Activated CD8-positive, alpha-beta memory T cell treated with anti-CD3 and anti-CD28 coated beads, Interleukin-2, amount 50 U/mL, for 24 hours (primary cell): ENCODE measurements around the gene CPPED1.
"Not testable (repeated sequence)": the region's sequence is repeated elsewhere in the genome, so short reads cannot be mapped to it uniquely, and the experiment has no call there.

Experiments
- DNase-seq: peaks from one replicate; pipeline ENCODE4 v3.0.0-alpha.2; 2020; ENCODE audit errors: extremely low read depth

The CPPED1 gene

GRCh38 chr16:12802048-12802447 is 1.6 kb downstream of the CPPED1 start:
- DNase-seq, result no peak

- no peak for DNase-seq
Measured at GRCh38 chr16:12801511-12802042, 2.1 kb downstream of the CPPED1 start.

- DNase-seq, result no peak
Measured at GRCh38 chr16:12800817-12801216, 2.9 kb downstream of the CPPED1 start.

GRCh38 chr16:12799996-12800395 is 3.7 kb downstream of the CPPED1 start:
- not testable (repeated sequence) for DNase-seq

GRCh38 chr16:12798846-12799245 is 4.8 kb downstream of the CPPED1 start:
- DNase-seq, result no peak

- no peak for DNase-seq
Measured at GRCh38 chr16:12798171-12798570, 5.5 kb downstream of the CPPED1 start.

GRCh38 chr16:12796498-12796897 is 7.2 kb downstream of the CPPED1 start:
- no peak for DNase-seq

- DNase-seq, result no peak
Measured at GRCh38 chr16:12794486-12795387, 8.9 kb downstream of the CPPED1 start.

- DNase-seq, result no peak
Measured at GRCh38 chr16:12793865-12794240, 9.8 kb downstream of the CPPED1 start.

- no peak for DNase-seq
Measured at GRCh38 chr16:12793120-12793864, 10.4 kb downstream of the CPPED1 start.

GRCh38 chr16:12792528-12792927 is 11.2 kb downstream of the CPPED1 start:
- DNase-seq, result not testable (repeated sequence)

- DNase-seq, result no peak
Measured at GRCh38 chr16:12791340-12791739, 12.3 kb downstream of the CPPED1 start.

- no peak for DNase-seq
Measured at GRCh38 chr16:12788758-12789157, 14.9 kb downstream of the CPPED1 start.

GRCh38 chr16:12786081-12786480 is 17.6 kb downstream of the CPPED1 start:
- no peak for DNase-seq

- no peak for DNase-seq
Measured at GRCh38 chr16:12784076-12784475, 19.6 kb downstream of the CPPED1 start.

GRCh38 chr16:12781777-12782176 is 21.9 kb downstream of the CPPED1 start:
- no peak for DNase-seq

GRCh38 chr16:12780467-12780866 is 23.2 kb downstream of the CPPED1 start:
- no peak for DNase-seq

GRCh38 chr16:12778726-12779125 is 25.0 kb downstream of the CPPED1 start:
- DNase-seq, result no peak

GRCh38 chr16:12775656-12776236 is 27.9 kb downstream of the CPPED1 start:
- DNase-seq, result no peak

GRCh38 chr16:12773221-12773620 is 30.5 kb downstream of the CPPED1 start:
- DNase-seq, result no peak

GRCh38 chr16:12771341-12771798 is 32.3 kb downstream of the CPPED1 start:
- no peak for DNase-seq

- no peak for DNase-seq
Measured at GRCh38 chr16:12769525-12769924, 34.2 kb downstream of the CPPED1 start.
